CD14-positive monocyte (primary cell): ENCODE data around the gene KAT6B. TPM values are rescaled to one million over a fixed set of nuclear protein-coding genes. Genes with fewer than 3 reads are reported as not detected.

Experiments used
- DNase-seq, 3 donors: peaks; one replicate each; pipeline ENCODE4 v3.0.0-alpha.2; 2011 to 2022
- H2AFZ ChIP-seq: 2 replicates; pipeline ENCODE4 v1.6.0; 2012; ENCODE audit warnings: mild to moderate bottlenecking, low read depth, low read length, inconsistent platforms; ENCODE audit not compliant: insufficient read depth, poor library complexity, severe bottlenecking
- H3K27ac ChIP-seq, 2 donors: 1 replicate in 1 of 2; 2 replicates in 1 of 2; pipeline ENCODE4 v1.5.1; 2012 to 2013; ENCODE audit warnings: low read length in 2 of 2, control low read depth in 1 of 2, inconsistent platforms in 1 of 2, low read depth in 1 of 2, mild to moderate bottlenecking in 1 of 2
- H3K27me3 ChIP-seq, 2 donors: one replicate each; pipeline versions ENCODE4 v1.6.0 to v1.6.1; 2011 to 2013; ENCODE audit warnings: low read length in 2 of 2; ENCODE audit not compliant: control insufficient read depth in 2 of 2, insufficient read depth in 2 of 2
- H3K36me3 ChIP-seq, 2 donors: replicated peaks in 1 of 2; 1 replicate in 1 of 2; 2 replicates in 1 of 2; pipeline versions ENCODE4 v1.5.1 to v1.6.1; 2012 to 2013; ENCODE audit warnings: low read length in 2 of 2, control low read depth in 1 of 2, inconsistent platforms in 1 of 2, mild to moderate bottlenecking in 1 of 2; ENCODE audit not compliant: insufficient read depth in 2 of 2, control insufficient read depth in 1 of 2
- H3K4me1 ChIP-seq, 2 donors: 1 replicate in 1 of 2; 2 replicates in 1 of 2; pipeline versions ENCODE4 v1.5.1 to v1.6.1; 2012 to 2013; ENCODE audit warnings: low read length in 2 of 2, control low read depth in 1 of 2, inconsistent platforms in 1 of 2, mild to moderate bottlenecking in 1 of 2, moderate library complexity in 1 of 2; ENCODE audit not compliant: insufficient read depth in 2 of 2, control insufficient read depth in 1 of 2
- H3K4me2 ChIP-seq: replicated peaks from 2 replicates; pipeline ENCODE3; 2012; ENCODE audit warnings: low read length, moderate library complexity, mild to moderate bottlenecking; ENCODE audit not compliant: poor library complexity, severe bottlenecking; ENCODE audit errors: extremely low read depth
- H3K4me3 ChIP-seq, 3 experiments: fragments of 200-600 bp in 1 of 3; sonication (generic) in 1 of 3; replicated peaks in 1 of 3; 1 replicate in 2 of 3; 2 replicates in 1 of 3; pipeline ENCODE4 v1.5.1; 2011 to 2013; ENCODE audit warnings: low read length in 3 of 3, mild to moderate bottlenecking in 3 of 3, control low read depth in 2 of 3, low read depth in 2 of 3, inconsistent platforms in 1 of 3, moderate library complexity in 1 of 3
- H3K79me2 ChIP-seq: 2 replicates; pipeline ENCODE4 v1.6.0; 2012; ENCODE audit warnings: mild to moderate bottlenecking, control low read depth, inconsistent platforms, low read length, moderate library complexity; ENCODE audit not compliant: insufficient read depth
- H3K9ac ChIP-seq: 2 replicates; pipeline ENCODE4 v1.6.0; 2017; ENCODE audit warnings: low read length, mild to moderate bottlenecking; ENCODE audit not compliant: insufficient read depth, poor library complexity, severe bottlenecking
- H3K9me3 ChIP-seq, 2 donors: replicated peaks in 1 of 2; 1 replicate in 1 of 2; 2 replicates in 1 of 2; pipeline versions ENCODE4 v1.5.1 to v1.6.1; 2012 to 2013; ENCODE audit warnings: low read length in 2 of 2, control low read depth in 1 of 2; ENCODE audit not compliant: control insufficient read depth in 1 of 2, insufficient read depth in 1 of 2
- H4K20me1 ChIP-seq: 2 replicates; pipeline ENCODE4 v1.6.0; 2012; ENCODE audit warnings: mild to moderate bottlenecking, low read length, control low read depth, moderate library complexity; ENCODE audit not compliant: insufficient read depth
- H3K27ac Mint-ChIP-seq, 7 donors: one replicate each; pipeline ENCODE4 v1.8.0; 2020; ENCODE audit warnings: mild to moderate bottlenecking in 7 of 7, mixed read lengths in 7 of 7, moderate library complexity in 6 of 7, inconsistent platforms in 2 of 7
- H3K27me3 Mint-ChIP-seq, 3 donors: one replicate each; pipeline ENCODE4 v1.8.0; 2021 to 2022; ENCODE audit warnings: low read depth in 3 of 3, mild to moderate bottlenecking in 3 of 3, mixed read lengths in 3 of 3, moderate library complexity in 3 of 3, inconsistent platforms in 1 of 3
- H3K36me3 Mint-ChIP-seq, 2 donors: one replicate each; pipeline ENCODE4 v1.8.0; 2020; ENCODE audit warnings: mixed read lengths in 2 of 2, inconsistent platforms in 1 of 2, mild to moderate bottlenecking in 1 of 2
- H3K4me1 Mint-ChIP-seq: one replicate; pipeline ENCODE4 v1.8.0; 2020; ENCODE audit warnings: mild to moderate bottlenecking, mixed read lengths
- H3K4me3 Mint-ChIP-seq, 2 donors: one replicate each; pipeline ENCODE4 v1.8.0; 2020; ENCODE audit warnings: mild to moderate bottlenecking in 2 of 2, mixed read lengths in 2 of 2, moderate library complexity in 1 of 2
- H3K9me3 Mint-ChIP-seq, 7 donors: one replicate each; pipeline ENCODE4 v1.8.0; 2020 to 2022; ENCODE audit warnings: mixed read lengths in 7 of 7, mild to moderate bottlenecking in 6 of 7, moderate library complexity in 6 of 7, inconsistent platforms in 2 of 7
- CTCF ChIP-seq: fragments of 200-600 bp; IDR thresholded peaks from one replicate; pipeline ENCODE4 v1.8.0; 2022; ENCODE audit warnings: antibody characterized with exemption, mild to moderate bottlenecking
- WGBS: methylation state at CpG from one replicate; pipeline ENCODE4 v1.1.5; 2013; ENCODE audit warnings: missing lambda C conversion rate; ENCODE audit not compliant: insufficient coverage; 5-methylcytosine and 5-hydroxymethylcytosine counted together
- intact Hi-C, 2 donors: fragments of 100-400 bp; cut with micrococcal nuclease; formaldehyde crosslinking; loops; one replicate each; pipeline versions ENCODE4 v1.15.0 to v1.15.1; 2023
- polyA plus RNA-seq, 3 donors: library from polyadenylated mRNA; depleted of rRNA in 1 of 3; unstranded in 2 of 3; stranded (reverse) in 1 of 3; fragments of 300-500 nt in 2 of 3; fragments of >200 nt in 1 of 3; fragmentation: Illumina TruSeq in 2 of 3; gene quantifications; 1 replicate in 2 of 3; 2 replicates in 1 of 3; pipeline ENCODE4 v1.2.3, GENCODE V29; 2012 to 2021

KAT6B gene
- polyA plus RNA-seq, 3 donors, result 3.3 to 6.4 (median 6.2) TPM

- Histone ChIP-seq H4K20me1 (peaks cover 14% of the 10 kb centered on the region), H3K4me2 (no peak overlapping the region), H3K27ac (no peak overlapping the region), H3K9ac (no peak overlapping the region), H3K79me2 (peaks cover 24% of the 10 kb centered on the region), H2AFZ (no peak overlapping the region), H3K4me1 (peaks cover 3 to 5% of the 10 kb centered on the region in 2 donors), H3K9me3 (no peaks in the 10 kb centered on the region), H3K36me3 (no peaks in the 10 kb centered on the region), H3K27me3 (no peaks in the 10 kb centered on the region), H3K4me3 (no peak overlapping the region)
- H3K4me1 Mint-ChIP-seq, result peaks cover 19% of the 10 kb centered on the region
- DNase-seq, result no peak
- no CpG with 5 or more reads among the region's 1 CpG for WGBS
- H3K27ac Mint-ChIP-seq, result no peak overlapping the region
- intact Hi-C loops, result no loop called here
- H3K36me3 Mint-ChIP-seq, result peaks cover 2 to 3% of the 10 kb centered on the region in 2 donors
- no peaks in the 10 kb centered on the region for H3K27me3 Mint-ChIP-seq
- no peak overlapping the region for H3K4me3 Mint-ChIP-seq
- no peaks in the 10 kb centered on the region for H3K9me3 Mint-ChIP-seq
- TF ChIP-seq CTCF, result no peak
Observed at GRCh38 chr10:74925291-74925690, 98.9 kb downstream of the KAT6B start.

GRCh38 chr10:74925708-74926107 lies 99.3 kb downstream of the KAT6B start:
- Histone ChIP-seq H3K4me2 (no peak overlapping the region), H3K79me2 (peaks cover 24% of the 10 kb centered on the region), H3K27ac (no peak overlapping the region), H3K9ac (no peak overlapping the region), H3K4me1 (peaks cover 3 to 5% of the 10 kb centered on the region in 2 donors), H2AFZ (no peak overlapping the region), H3K9me3 (no peaks in the 10 kb centered on the region), H3K36me3 (no peaks in the 10 kb centered on the region), H4K20me1 (peaks cover 14% of the 10 kb centered on the region), H3K4me3 (no peak overlapping the region), H3K27me3 (no peaks in the 10 kb centered on the region)
- WGBS, result no CpG with 5 or more reads among the region's 4 CpGs
- intact Hi-C loops, result no loop called here
- Mint-ChIP-seq H3K4me1 (peaks cover 19% of the 10 kb centered on the region), H3K9me3 (no peaks in the 10 kb centered on the region), H3K27ac (no peak overlapping the region), H3K4me3 (no peak overlapping the region), H3K36me3 (no peaks in the 10 kb centered on the region), H3K27me3 (no peaks in the 10 kb centered on the region)
- TF ChIP-seq CTCF, result no peak
- DNase-seq, result no peak
